Neural progenitor cell (in vitro differentiated cells): ENCODE data around the gene NKAIN2. TPM values are rescaled to one million over a fixed set of nuclear protein-coding genes. Genes with fewer than 3 reads are reported as not detected.
A peak's percentile ranks its signal among the peaks of the same experiment; 100 is the strongest.

Source experiments
- DNase-seq: peaks from one replicate; pipeline ENCODE4 v3.0.0-alpha.2; 2016; ENCODE audit warnings: low spot score
- H2AFZ ChIP-seq: fragments of 200-600 bp; sonication (generic); replicated peaks from 2 replicates; pipeline ENCODE4 v1.6.1; 2016; ENCODE audit warnings: antibody characterized with exemption
- H3F3A ChIP-seq: fragments of 200-600 bp; sonication (generic); 2 replicates; pipeline ENCODE4 v1.6.1; 2016; ENCODE audit warnings: antibody characterized with exemption, low read depth
- H3K27ac ChIP-seq: fragments of 200-600 bp; sonication (generic); 2 replicates; pipeline ENCODE4 v1.5.1; 2016; ENCODE audit warnings: mild to moderate bottlenecking
- H3K27me3 ChIP-seq: fragments of 200-600 bp; sonication (generic); 2 replicates; pipeline ENCODE4 v1.6.1; 2016; ENCODE audit warnings: mild to moderate bottlenecking, moderate library complexity
- H3K36me3 ChIP-seq: fragments of 200-600 bp; sonication (generic); 2 replicates; pipeline ENCODE4 v1.5.1; 2016
- H3K4me1 ChIP-seq: fragments of 200-600 bp; sonication (generic); 2 replicates; pipeline ENCODE4 v1.6.1; 2016; ENCODE audit warnings: mixed run types
- H3K4me2 ChIP-seq: fragments of 200-600 bp; sonication (generic); 2 replicates; pipeline ENCODE4 v1.6.1; 2016
- H3K4me3 ChIP-seq: fragments of 200-600 bp; sonication (generic); 2 replicates; pipeline ENCODE4 v1.5.1; 2016
- H3K79me2 ChIP-seq: fragments of 200-600 bp; sonication (generic); 2 replicates; pipeline ENCODE4 v1.6.1; 2016; ENCODE audit warnings: low read depth
- H3K9ac ChIP-seq: fragments of 200-600 bp; sonication (generic); 2 replicates; pipeline ENCODE4 v1.6.1; 2016
- H3K9me3 ChIP-seq: fragments of 200-600 bp; sonication (generic); 2 replicates; pipeline ENCODE4 v1.5.1; 2016; ENCODE audit warnings: low read depth
- H4K20me1 ChIP-seq: fragments of 200-600 bp; sonication (generic); 2 replicates; pipeline ENCODE4 v1.6.1; 2016; ENCODE audit warnings: low read depth
- H3K27ac Mint-ChIP-seq: 3 replicates; pipeline ENCODE4 v1.8.0; 2021; ENCODE audit warnings: mixed read lengths
- H3K27me3 Mint-ChIP-seq: 2 replicates; pipeline ENCODE4 v1.8.0; 2022; ENCODE audit warnings: low read depth, mild to moderate bottlenecking, inconsistent platforms, moderate library complexity, mixed read lengths; ENCODE audit not compliant: insufficient read depth
- H3K36me3 Mint-ChIP-seq: 3 replicates; pipeline ENCODE4 v1.8.0; 2021; ENCODE audit warnings: mixed read lengths
- H3K4me1 Mint-ChIP-seq: 3 replicates; pipeline ENCODE4 v1.8.0; 2021; ENCODE audit warnings: mixed read lengths
- H3K4me3 Mint-ChIP-seq: 3 replicates; pipeline ENCODE4 v1.8.0; 2021; ENCODE audit warnings: mild to moderate bottlenecking, moderate library complexity, mixed read lengths
- H3K9me3 Mint-ChIP-seq: 3 replicates; pipeline ENCODE4 v1.8.0; 2020; ENCODE audit warnings: mixed read lengths
- EZH2 ChIP-seq: fragments of 200-600 bp; sonication (generic); IDR thresholded peaks from 2 replicates; pipeline ENCODE4 v1.6.1; 2017; ENCODE audit warnings: antibody characterized with exemption, mild to moderate bottlenecking, moderate library complexity
- EZH2phosphoT487 ChIP-seq: fragments of 200-600 bp; sonication (generic); IDR thresholded peaks from 2 replicates; pipeline ENCODE4 v1.6.1; 2017; ENCODE audit warnings: antibody characterized with exemption
- total RNA-seq: library from RNA; depleted of rRNA; stranded (reverse); fragments of >200 nt; gene quantifications from 2 replicates; pipeline ENCODE4 v1.2.3, GENCODE V29; 2015; ENCODE audit warnings: low replicate concordance
- TF ChIP-seq, protein P1 (sequence below): fragments of 200-600 bp; sonication (generic); IDR thresholded peaks from 2 replicates; pipeline ENCODE4 v1.5.1; 2017; ENCODE audit warnings: antibody characterized with exemption, mild to moderate bottlenecking

The NKAIN2 gene
- total RNA-seq, 1 donor from 2014 or later: 0.45 TPM

GRCh38 chr6:124714728-124715127 is 911.1 kb downstream of the NKAIN2 start:
- no peak overlapping the region for H3K4me2 ChIP-seq
- H3K4me1 ChIP-seq: no peaks in the 10 kb centered on the region
- no peaks in the 10 kb centered on the region for H3F3A ChIP-seq
- no peak overlapping the region for H3K4me3 ChIP-seq
- no peaks in the 10 kb centered on the region for H3K9me3 ChIP-seq
- no peak overlapping the region for H3K9ac ChIP-seq
- H3K36me3 ChIP-seq: no peaks in the 10 kb centered on the region
- Mint-ChIP-seq H3K4me1 (no peaks in the 10 kb centered on the region), H3K27me3 (no peaks in the 10 kb centered on the region), H3K4me3 (no peak overlapping the region), H3K27ac (no peak overlapping the region), H3K9me3 (no peaks in the 10 kb centered on the region), H3K36me3 (no peaks in the 10 kb centered on the region)
- DNase-seq: no peak
- TF ChIP-seq, protein P1, sequence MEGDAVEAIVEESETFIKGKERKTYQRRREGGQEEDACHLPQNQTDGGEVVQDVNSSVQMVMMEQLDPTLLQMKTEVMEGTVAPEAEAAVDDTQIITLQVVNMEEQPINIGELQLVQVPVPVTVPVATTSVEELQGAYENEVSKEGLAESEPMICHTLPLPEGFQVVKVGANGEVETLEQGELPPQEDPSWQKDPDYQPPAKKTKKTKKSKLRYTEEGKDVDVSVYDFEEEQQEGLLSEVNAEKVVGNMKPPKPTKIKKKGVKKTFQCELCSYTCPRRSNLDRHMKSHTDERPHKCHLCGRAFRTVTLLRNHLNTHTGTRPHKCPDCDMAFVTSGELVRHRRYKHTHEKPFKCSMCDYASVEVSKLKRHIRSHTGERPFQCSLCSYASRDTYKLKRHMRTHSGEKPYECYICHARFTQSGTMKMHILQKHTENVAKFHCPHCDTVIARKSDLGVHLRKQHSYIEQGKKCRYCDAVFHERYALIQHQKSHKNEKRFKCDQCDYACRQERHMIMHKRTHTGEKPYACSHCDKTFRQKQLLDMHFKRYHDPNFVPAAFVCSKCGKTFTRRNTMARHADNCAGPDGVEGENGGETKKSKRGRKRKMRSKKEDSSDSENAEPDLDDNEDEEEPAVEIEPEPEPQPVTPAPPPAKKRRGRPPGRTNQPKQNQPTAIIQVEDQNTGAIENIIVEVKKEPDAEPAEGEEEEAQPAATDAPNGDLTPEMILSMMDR: no peak
- TF ChIP-seq EZH2phosphoT487: no peak
- TF ChIP-seq EZH2: no peak
- no peaks in the 10 kb centered on the region for H3K27me3 ChIP-seq
- no peaks in the 10 kb centered on the region for H3K79me2 ChIP-seq
- no peak overlapping the region for H3K27ac ChIP-seq
- no peaks in the 10 kb centered on the region for H4K20me1 ChIP-seq
- H2AFZ ChIP-seq: no peak overlapping the region

DNA sequence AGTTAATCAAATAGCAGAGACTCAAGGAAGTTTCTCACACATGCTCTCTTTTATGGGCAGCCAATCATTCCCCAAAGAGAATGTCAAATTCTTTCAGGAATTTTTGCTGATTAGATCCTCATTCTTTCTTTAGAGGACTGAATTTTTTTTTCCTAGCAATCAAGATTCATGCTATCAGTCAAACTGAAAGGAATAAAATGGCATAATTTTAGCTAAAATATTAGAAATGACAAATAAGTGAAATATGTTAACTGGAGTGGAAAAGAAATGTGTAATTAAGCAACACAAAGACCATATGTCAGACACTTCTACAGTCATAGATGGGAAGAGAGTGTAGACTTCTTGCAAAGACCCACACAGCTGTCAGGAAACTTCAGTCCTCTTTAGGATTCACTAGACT is 916.2 kb downstream of the NKAIN2 start:
- H3K27me3 ChIP-seq: no peaks in the 10 kb centered on the region
- Mint-ChIP-seq H3K27me3 (no peaks in the 10 kb centered on the region), H3K27ac (no peak overlapping the region), H3K4me3 (no peak overlapping the region), H3K9me3 (no peaks in the 10 kb centered on the region), H3K36me3 (no peaks in the 10 kb centered on the region), H3K4me1 (no peaks in the 10 kb centered on the region)
- no peaks in the 10 kb centered on the region for H4K20me1 ChIP-seq
- no peak overlapping the region for H3K4me3 ChIP-seq
- H3K27ac ChIP-seq: no peak overlapping the region
- no peak overlapping the region for H3K4me2 ChIP-seq
- no peaks in the 10 kb centered on the region for H3K36me3 ChIP-seq
- TF ChIP-seq EZH2: no peak
- no peak overlapping the region for H2AFZ ChIP-seq
- H3K79me2 ChIP-seq: no peaks in the 10 kb centered on the region
- DNase-seq: no peak
- no peaks in the 10 kb centered on the region for H3K4me1 ChIP-seq
- no peak overlapping the region for H3K9ac ChIP-seq
- H3F3A ChIP-seq: no peaks in the 10 kb centered on the region
- H3K9me3 ChIP-seq: no peaks in the 10 kb centered on the region

GRCh38 chr6:124721331-124721730 is 917.7 kb downstream of the NKAIN2 start:
- Histone ChIP-seq H3K9ac (no peak overlapping the region), H4K20me1 (no peaks in the 10 kb centered on the region), H3K4me3 (no peak overlapping the region), H3K27ac (no peak overlapping the region), H2AFZ (no peak overlapping the region), H3K79me2 (no peaks in the 10 kb centered on the region), H3K27me3 (no peaks in the 10 kb centered on the region), H3K4me2 (no peak overlapping the region), H3K36me3 (no peaks in the 10 kb centered on the region), H3K9me3 (no peaks in the 10 kb centered on the region), H3K4me1 (no peaks in the 10 kb centered on the region), H3F3A (no peaks in the 10 kb centered on the region)
- no peak overlapping the region for H3K27ac Mint-ChIP-seq
- H3K27me3 Mint-ChIP-seq: no peaks in the 10 kb centered on the region
- no peaks in the 10 kb centered on the region for H3K4me1 Mint-ChIP-seq
- H3K36me3 Mint-ChIP-seq: no peaks in the 10 kb centered on the region
- DNase-seq: no peak
- H3K9me3 Mint-ChIP-seq: peaks cover 3% of the 10 kb centered on the region
- TF ChIP-seq EZH2phosphoT487 (no peak), EZH2 (no peak)
- TF ChIP-seq, protein P1: no peak
- H3K4me3 Mint-ChIP-seq: no peak overlapping the region

DNA sequence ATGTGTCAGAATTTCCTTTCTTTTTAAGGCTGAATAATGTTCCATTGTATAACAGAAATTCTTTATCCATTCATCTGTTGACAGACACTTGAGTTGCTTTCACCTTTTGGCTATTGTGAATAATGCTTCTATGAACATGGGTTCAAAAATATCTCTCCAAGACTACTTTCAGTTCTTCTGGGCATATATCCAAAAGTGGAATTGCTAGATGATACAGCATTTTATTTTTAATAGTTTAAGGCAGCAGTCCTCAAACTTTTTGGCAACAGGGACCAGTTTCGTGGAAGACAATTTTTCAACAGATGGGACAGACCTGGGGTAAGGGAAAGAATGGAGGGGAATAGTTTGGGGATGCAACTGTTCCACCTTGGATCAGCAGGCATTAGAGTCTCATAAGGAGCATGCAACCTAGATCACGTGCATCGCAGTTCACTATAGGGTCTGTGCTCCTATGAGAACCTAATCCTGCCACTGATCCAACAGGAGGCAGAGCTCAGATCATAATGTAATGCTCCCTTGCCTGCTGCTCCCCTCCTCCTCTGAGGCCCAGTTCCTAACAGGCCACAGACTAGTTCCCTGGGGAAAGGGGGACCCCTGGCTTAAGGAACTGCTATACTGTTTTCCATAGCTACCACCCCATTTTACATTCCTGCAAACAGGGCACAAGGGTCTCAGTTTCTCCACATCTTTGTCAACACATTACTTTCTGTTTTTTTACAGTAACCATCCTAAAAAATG is 918.6 kb downstream of the NKAIN2 start:
- Histone ChIP-seq H3K27me3 (no peaks in the 10 kb centered on the region), H3K9ac (no peak overlapping the region), H3K27ac (no peak overlapping the region), H3K36me3 (no peaks in the 10 kb centered on the region), H3K4me3 (no peak overlapping the region), H3F3A (no peaks in the 10 kb centered on the region), H3K9me3 (no peaks in the 10 kb centered on the region), H3K79me2 (no peaks in the 10 kb centered on the region), H3K4me2 (no peak overlapping the region), H4K20me1 (no peaks in the 10 kb centered on the region), H2AFZ (peak overlapping the region; percentile 1), H3K4me1 (no peaks in the 10 kb centered on the region)
- TF ChIP-seq, protein P1: no peak
- TF ChIP-seq EZH2phosphoT487 (no peak), EZH2 (no peak)
- no peaks in the 10 kb centered on the region for H3K4me1 Mint-ChIP-seq
- H3K27me3 Mint-ChIP-seq: no peaks in the 10 kb centered on the region
- DNase-seq: no peak
- peaks cover 3% of the 10 kb centered on the region for H3K9me3 Mint-ChIP-seq
- H3K36me3 Mint-ChIP-seq: no peaks in the 10 kb centered on the region
- no peak overlapping the region for H3K4me3 Mint-ChIP-seq
- no peak overlapping the region for H3K27ac Mint-ChIP-seq
